IMR-90 (cell line): ENCODE results near the gene CASTOR2. TPM values are rescaled to one million over a fixed set of nuclear protein-coding genes. Genes with fewer than 3 reads are reported as not detected.

ENCODE experiments used
- ATAC-seq: fragments of 200-7000 bp; cut with Tn5 transposase; 2 replicates; pipeline ENCODE4 v1.9.1; 2020; ENCODE audit warnings: low read depth, mild to moderate bottlenecking, moderate library complexity
- BruUV-seq: library from RNA; stranded (reverse); fragments of 400-500 nt; replicated peaks from 2 replicates; lab custom pipeline; 2021; lab: Mats Ljungman, UMichigan
- CTCF ChIA-PET: fragments of 300-600 bp; formaldehyde crosslinking; extraction: SDS; loops from one replicate; lab custom pipeline; 2021; ENCODE audit warnings: antibody characterized with exemption; lab: Yijun Ruan, JAX
- POLR2A ChIA-PET: fragments of 300-600 bp; sonication (Branson Sonifier 250); formaldehyde crosslinking; loops from one replicate; lab custom pipeline; 2022; ENCODE audit warnings: antibody characterized with exemption; ENCODE audit not compliant: unreplicated experiment; lab: Charles Lee
- DNase-seq: peaks from one replicate; pipeline ENCODE4 v3.0.0; 2013
- H2AFZ ChIP-seq: replicated peaks from 2 replicates; pipeline ENCODE3; 2013; ENCODE audit warnings: low read length, mild to moderate bottlenecking; ENCODE audit not compliant: poor library complexity
- H2AK5ac ChIP-seq: 2 replicates; pipeline ENCODE4 v1.6.1; 2013; ENCODE audit warnings: low read depth, low read length, inconsistent platforms
- H2AK9ac ChIP-seq: replicated peaks from 2 replicates; pipeline ENCODE3; 2013; ENCODE audit warnings: mild to moderate bottlenecking, low read depth, low read length, moderate library complexity; ENCODE audit not compliant: poor library complexity
- H2BK120ac ChIP-seq: 2 replicates; pipeline ENCODE4 v1.6.1; 2013; ENCODE audit warnings: low read depth, low read length, inconsistent platforms
- H2BK15ac ChIP-seq: 3 replicates; pipeline ENCODE4 v1.6.1; 2013; ENCODE audit warnings: low read depth, low read length, inconsistent platforms
- H2BK20ac ChIP-seq: 2 replicates; pipeline ENCODE4 v1.6.1; 2013; ENCODE audit warnings: low read depth, mild to moderate bottlenecking, inconsistent platforms, low read length, moderate library complexity
- H2BK5ac ChIP-seq: 2 replicates; pipeline ENCODE4 v1.6.1; 2013; ENCODE audit warnings: mild to moderate bottlenecking, low read depth, low read length, inconsistent platforms; ENCODE audit not compliant: poor library complexity, severe bottlenecking
- H3K14ac ChIP-seq: replicated peaks from 2 replicates; pipeline ENCODE4 v1.6.1; 2013; ENCODE audit warnings: low read depth, low read length, inconsistent platforms
- H3K18ac ChIP-seq: 2 replicates; pipeline ENCODE4 v1.6.1; 2013; ENCODE audit warnings: low read depth, low read length, control low read depth
- H3K23ac ChIP-seq: 2 replicates; pipeline ENCODE4 v1.6.1; 2013; ENCODE audit warnings: low read depth, low read length, inconsistent platforms
- H3K27ac ChIP-seq: 2 replicates; pipeline ENCODE4 v1.5.1; 2013; ENCODE audit warnings: mild to moderate bottlenecking, control low read depth, low read length; ENCODE audit not compliant: insufficient read depth
- H3K27me3 ChIP-seq: 2 replicates; pipeline ENCODE4 v1.6.1; 2013; ENCODE audit warnings: low read length; ENCODE audit not compliant: control insufficient read depth, insufficient read depth
- H3K36me3 ChIP-seq: 2 replicates; pipeline ENCODE4 v1.6.1; 2013; ENCODE audit warnings: low read length, mixed read lengths; ENCODE audit not compliant: control insufficient read depth, insufficient read depth
- H3K4ac ChIP-seq: 2 replicates; pipeline ENCODE4 v1.6.1; 2013; ENCODE audit warnings: low read depth, low read length, inconsistent platforms
- H3K4me1 ChIP-seq: 2 replicates; pipeline ENCODE4 v1.6.1; 2013; ENCODE audit warnings: low read length, mixed read lengths; ENCODE audit not compliant: control insufficient read depth, insufficient read depth
- H3K4me2 ChIP-seq: 2 replicates; pipeline ENCODE4 v1.6.1; 2013; ENCODE audit warnings: low read depth, mild to moderate bottlenecking, control low read depth, low read length, moderate library complexity
- H3K4me3 ChIP-seq: 2 replicates; pipeline ENCODE4 v1.5.1; 2013; ENCODE audit warnings: low read depth, mild to moderate bottlenecking, control low read depth, low read length, moderate library complexity; ENCODE audit not compliant: insufficient read depth
- H3K56ac ChIP-seq: 2 replicates; pipeline ENCODE4 v1.6.1; 2013; ENCODE audit warnings: low read length, inconsistent platforms; ENCODE audit not compliant: insufficient read depth; ENCODE audit errors: extremely low read depth
- H3K79me1 ChIP-seq, 2 experiments: 2 replicates each; pipeline ENCODE4 v1.6.1; 2013; ENCODE audit warnings: low read length in 2 of 2, inconsistent platforms in 1 of 2, low read depth in 1 of 2
- H3K9ac ChIP-seq: 2 replicates; pipeline ENCODE4 v1.6.1; 2013; ENCODE audit warnings: low read depth, low read length, control low read depth
- H3K9me1 ChIP-seq: 2 replicates; pipeline ENCODE4 v1.6.1; 2013; ENCODE audit warnings: low read length, inconsistent platforms; ENCODE audit not compliant: insufficient read depth
- H3K9me3 ChIP-seq: 2 replicates; pipeline ENCODE4 v1.6.1; 2013; ENCODE audit warnings: low read length; ENCODE audit not compliant: control insufficient read depth, insufficient read depth
- H4K20me1 ChIP-seq: 2 replicates; pipeline ENCODE4 v1.6.1; 2013; ENCODE audit warnings: low read length, inconsistent platforms; ENCODE audit not compliant: insufficient read depth
- H4K5ac ChIP-seq: 2 replicates; pipeline ENCODE4 v1.6.1; 2013; ENCODE audit warnings: mild to moderate bottlenecking, low read depth, low read length, control low read depth
- H4K8ac ChIP-seq, 2 experiments: 2 replicates each; pipeline ENCODE4 v1.6.1; 2013; ENCODE audit warnings: low read depth in 2 of 2, low read length in 2 of 2, control low read depth in 1 of 2, inconsistent platforms in 1 of 2
- H4K91ac ChIP-seq: 2 replicates; pipeline ENCODE4 v1.6.1; 2013; ENCODE audit warnings: low read depth, low read length, inconsistent platforms; ENCODE audit not compliant: insufficient read depth
- BHLHE40 ChIP-seq: fragments of 150-350 bp; IDR thresholded peaks from 2 replicates; pipeline ENCODE4 v1.6.1; 2016; ENCODE audit warnings: mild to moderate bottlenecking, low read depth, low read length
- CEBPB ChIP-seq: IDR thresholded peaks from 2 replicates; pipeline ENCODE4 v1.6.1; 2012; ENCODE audit warnings: low read depth, low read length, improper control_type of control experiment
- CHD1 ChIP-seq: IDR thresholded peaks from 2 replicates; pipeline ENCODE4 v1.6.1; 2012; ENCODE audit warnings: low read depth, low read length, improper control_type of control experiment
- FOS ChIP-seq: fragments of 150-350 bp; IDR thresholded peaks from 2 replicates; pipeline ENCODE4 v1.6.1; 2016; ENCODE audit warnings: low read depth, low read length
- MAFK ChIP-seq: IDR thresholded peaks from 2 replicates; pipeline ENCODE4 v1.6.1; 2012; ENCODE audit warnings: low read depth, low read length, improper control_type of control experiment
- MAZ ChIP-seq: IDR thresholded peaks from 2 replicates; pipeline ENCODE4 v1.6.1; 2012; ENCODE audit warnings: low read depth, mild to moderate bottlenecking, low read length, improper control_type of control experiment, moderate library complexity, borderline replicate concordance
- MXI1 ChIP-seq: IDR thresholded peaks from 2 replicates; pipeline ENCODE4 v1.6.1; 2012; ENCODE audit warnings: low read depth, mild to moderate bottlenecking, low read length, moderate library complexity, borderline replicate concordance
- NFE2L2 ChIP-seq: fragments of 150-350 bp; IDR thresholded peaks from 2 replicates; pipeline ENCODE4 v1.6.1; 2016; ENCODE audit warnings: low read depth, mild to moderate bottlenecking, low read length
- POLR2A ChIP-seq: IDR thresholded peaks from 2 replicates; pipeline ENCODE4 v1.6.1; 2012; ENCODE audit warnings: mild to moderate bottlenecking, low read depth, low read length
- RAD21 ChIP-seq: IDR thresholded peaks from 2 replicates; pipeline ENCODE4 v1.6.1; 2012; ENCODE audit warnings: low read length, improper control_type of control experiment
- RCOR1 ChIP-seq: IDR thresholded peaks from 2 replicates; pipeline ENCODE4 v1.6.1; 2012; ENCODE audit warnings: mild to moderate bottlenecking, low read length, improper control_type of control experiment; ENCODE audit not compliant: insufficient replicate concordance
- RFX5 ChIP-seq: IDR thresholded peaks from 2 replicates; pipeline ENCODE4 v1.8.0; 2012; ENCODE audit warnings: low read depth, mild to moderate bottlenecking, low read length, moderate library complexity
- SMC3 ChIP-seq: fragments of 150-350 bp; IDR thresholded peaks from 2 replicates; pipeline ENCODE4 v1.6.1; 2016; ENCODE audit warnings: low read depth, mild to moderate bottlenecking, antibody characterized with exemption, low read length, moderate library complexity
- USF2 ChIP-seq: fragments of 150-350 bp; IDR thresholded peaks from 2 replicates; pipeline ENCODE4 v1.6.1; 2017; ENCODE audit warnings: mild to moderate bottlenecking, antibody characterized with exemption, low read length, low read depth
- WGBS, 2 experiments: methylation state at CpG; one replicate each; pipeline versions ENCODE4 v1.1.5 to v1.1.7; 2013; ENCODE audit warnings: missing lambda C conversion rate in 2 of 2; ENCODE audit not compliant: insufficient read length in 1 of 2; ENCODE audit errors: extremely low coverage in 2 of 2; 5-methylcytosine and 5-hydroxymethylcytosine counted together
- dilution Hi-C: fragments of 300-500 bp; cut with HindIII; formaldehyde crosslinking; loops from one replicate; pipeline ENCODE4 v1.14.3; 2018; ENCODE audit warnings: low sequenced_read_pairs; ENCODE audit not compliant: unreplicated experiment
- in situ Hi-C: fragments of 300-500 bp; cut with MboI; formaldehyde crosslinking; loops from 3 replicates; pipeline ENCODE4 v1.14.3; 2019; ENCODE audit warnings: low sequenced_read_pairs, inconsistent platforms, mixed read lengths
- intact Hi-C: fragments of 100-400 bp; cut with micrococcal nuclease; formaldehyde crosslinking; loops from 2 replicates; pipeline ENCODE4 v1.10.0; 2022
- polyA plus RNA-seq, 3 experiments: library from polyadenylated mRNA; depleted of rRNA; stranded (reverse); fragments of >200 nt; gene quantifications; 2 replicates each; pipeline ENCODE4 v1.2.3, GENCODE V29; 2012; ENCODE audit warnings: low replicate concordance in 1 of 3
- total RNA-seq: library from RNA; depleted of rRNA; stranded (reverse); fragments of >200 nt; gene quantifications from 2 replicates; pipeline ENCODE4 v1.2.3, GENCODE V29; 2012
- TF ChIP-seq, protein P1 (sequence below): fragments of 150-350 bp; IDR thresholded peaks from 2 replicates; pipeline ENCODE4 v1.6.1; 2016; ENCODE audit warnings: low read depth, mild to moderate bottlenecking, low read length, moderate library complexity, borderline replicate concordance
- TF ChIP-seq, protein P2 (sequence below): conservative IDR thresholded peaks from 2 replicates; pipeline ENCODE4 v1.5.1; 2012; ENCODE audit warnings: mild to moderate bottlenecking, low read depth, low read length, improper control_type of control experiment

The CASTOR2 gene
- total and polyA plus RNA-seq, 2 of the 4 experiments (the other 2 are of a cell fraction), result 5.2 to 8.0 TPM

DNA sequence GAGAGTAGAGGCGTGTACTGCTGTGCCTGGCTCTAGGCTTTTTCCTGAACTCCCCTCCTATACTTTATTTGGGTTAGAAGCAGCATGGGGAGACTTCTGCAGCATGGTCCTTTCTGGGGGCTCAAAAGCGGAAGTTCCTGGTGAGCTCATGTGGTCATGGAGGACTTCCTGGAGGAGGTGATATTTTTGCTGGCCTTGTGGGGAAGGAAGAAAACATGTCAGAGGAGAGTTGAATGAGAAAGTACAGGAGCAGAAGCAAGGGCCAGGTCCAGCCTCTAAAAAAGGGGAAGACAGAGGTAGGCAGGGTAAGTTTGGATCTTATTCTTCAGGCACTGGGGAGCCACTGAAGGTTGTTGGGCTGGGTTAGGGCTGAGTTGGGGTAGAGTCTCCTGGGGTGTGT, 45.5 kb downstream of the CASTOR2 start:
- Histone ChIP-seq H3K27ac (no peak overlapping the region), H3K9me3 (no peaks in the 10 kb centered on the region), H2BK20ac (no peak overlapping the region), H4K91ac (no peak overlapping the region), H4K8ac (no peak overlapping the region), H3K14ac (no peak overlapping the region), H3K36me3 (peaks cover 16% of the 10 kb centered on the region; the same call in 1 of the 2 replicates), H2AK9ac (no peak overlapping the region), H3K9me1 (no peaks in the 10 kb centered on the region), H3K79me1 (no peaks in the 10 kb centered on the region), H4K5ac (no peak overlapping the region), H3K27me3 (no peaks in the 10 kb centered on the region), H3K18ac (no peak overlapping the region), H3K4me3 (no peak overlapping the region), H2BK120ac (no peak overlapping the region), H2AK5ac (no peak overlapping the region), H3K4me2 (no peak overlapping the region), H3K9ac (no peak overlapping the region), H3K4ac (no peak overlapping the region), H3K23ac (no peak overlapping the region), H2BK5ac (no peak overlapping the region), H3K4me1 (no peaks in the 10 kb centered on the region), H3K56ac (no peak overlapping the region), H4K20me1 (no peaks in the 10 kb centered on the region; the same call in 1 of the 2 replicates), H2AFZ (no peak overlapping the region), H2BK15ac (no peak overlapping the region)
- ChIA-PET POLR2A (no interaction called here), CTCF (no interaction called here)
- WGBS, 2 experiments, result no CpG with 5 or more reads among the region's 2 CpGs
- dilution Hi-C loops, result no loop called here
- intact Hi-C loops, result no loop called here
- no TSS peak for BruUV-seq
- TF ChIP-seq CEBPB, result no peak
- no peak for TF ChIP-seq RAD21
- no peak for TF ChIP-seq MAZ
- no peak for TF ChIP-seq RCOR1
- TF ChIP-seq, protein P1, sequence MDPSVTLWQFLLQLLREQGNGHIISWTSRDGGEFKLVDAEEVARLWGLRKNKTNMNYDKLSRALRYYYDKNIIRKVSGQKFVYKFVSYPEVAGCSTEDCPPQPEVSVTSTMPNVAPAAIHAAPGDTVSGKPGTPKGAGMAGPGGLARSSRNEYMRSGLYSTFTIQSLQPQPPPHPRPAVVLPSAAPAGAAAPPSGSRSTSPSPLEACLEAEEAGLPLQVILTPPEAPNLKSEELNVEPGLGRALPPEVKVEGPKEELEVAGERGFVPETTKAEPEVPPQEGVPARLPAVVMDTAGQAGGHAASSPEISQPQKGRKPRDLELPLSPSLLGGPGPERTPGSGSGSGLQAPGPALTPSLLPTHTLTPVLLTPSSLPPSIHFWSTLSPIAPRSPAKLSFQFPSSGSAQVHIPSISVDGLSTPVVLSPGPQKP, result no peak
- TF ChIP-seq MXI1, result no peak
- TF ChIP-seq CHD1, result no peak
- TF ChIP-seq, protein P2, sequence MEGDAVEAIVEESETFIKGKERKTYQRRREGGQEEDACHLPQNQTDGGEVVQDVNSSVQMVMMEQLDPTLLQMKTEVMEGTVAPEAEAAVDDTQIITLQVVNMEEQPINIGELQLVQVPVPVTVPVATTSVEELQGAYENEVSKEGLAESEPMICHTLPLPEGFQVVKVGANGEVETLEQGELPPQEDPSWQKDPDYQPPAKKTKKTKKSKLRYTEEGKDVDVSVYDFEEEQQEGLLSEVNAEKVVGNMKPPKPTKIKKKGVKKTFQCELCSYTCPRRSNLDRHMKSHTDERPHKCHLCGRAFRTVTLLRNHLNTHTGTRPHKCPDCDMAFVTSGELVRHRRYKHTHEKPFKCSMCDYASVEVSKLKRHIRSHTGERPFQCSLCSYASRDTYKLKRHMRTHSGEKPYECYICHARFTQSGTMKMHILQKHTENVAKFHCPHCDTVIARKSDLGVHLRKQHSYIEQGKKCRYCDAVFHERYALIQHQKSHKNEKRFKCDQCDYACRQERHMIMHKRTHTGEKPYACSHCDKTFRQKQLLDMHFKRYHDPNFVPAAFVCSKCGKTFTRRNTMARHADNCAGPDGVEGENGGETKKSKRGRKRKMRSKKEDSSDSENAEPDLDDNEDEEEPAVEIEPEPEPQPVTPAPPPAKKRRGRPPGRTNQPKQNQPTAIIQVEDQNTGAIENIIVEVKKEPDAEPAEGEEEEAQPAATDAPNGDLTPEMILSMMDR, result no peak
- no peak for TF ChIP-seq FOS
- TF ChIP-seq BHLHE40, result no peak
- no peak for TF ChIP-seq NFE2L2
- TF ChIP-seq MAFK, result no peak
- TF ChIP-seq USF2, result no peak
- no peak for TF ChIP-seq SMC3
- no peak for TF ChIP-seq POLR2A
- no peak for TF ChIP-seq RFX5
- DNase-seq, result no peak
- in situ Hi-C loops, result loop anchor here (25.0 kb wide), 1 partner anchor 98 kb away; a partner anchor contains a TSS
- ATAC-seq, result no peak
